Measurements from ENCODE around the gene CREB3L2.
"Not testable (repeated sequence)": the region's sequence is repeated elsewhere in the genome, so short reads cannot be mapped to it uniquely, and the experiment has no call there.

The CREB3L2 gene

GRCh38 chr7:137933270-137934017, 68.4 kb downstream of the CREB3L2 start:
- no peak for DNase-seq (ENCODE audit: low spot score)

- no peak for DNase-seq (ENCODE audit: low spot score)
Measured at GRCh38 chr7:137932881-137933269, 69.0 kb downstream of the CREB3L2 start.

- DNase-seq (ENCODE audit: low spot score) = no peak
Measured at GRCh38 chr7:137931823-137932222, 70.1 kb downstream of the CREB3L2 start.

- DNase-seq (ENCODE audit: low spot score) = no peak
Measured at GRCh38 chr7:137930581-137930980, 71.3 kb downstream of the CREB3L2 start.

- DNase-seq (ENCODE audit: low spot score) = no peak
Measured at GRCh38 chr7:137928626-137929025, 73.3 kb downstream of the CREB3L2 start.

GRCh38 chr7:137927386-137927785, 74.5 kb downstream of the CREB3L2 start:
- no peak for DNase-seq (ENCODE audit: low spot score)

GRCh38 chr7:137926206-137926605, 75.7 kb downstream of the CREB3L2 start:
- not testable (repeated sequence) for DNase-seq (ENCODE audit: low spot score)

GRCh38 chr7:137925754-137926153, 76.1 kb downstream of the CREB3L2 start:
- DNase-seq (ENCODE audit: low spot score) = no peak

- DNase-seq (ENCODE audit: low spot score) = no peak
Measured at GRCh38 chr7:137925091-137925490, 76.8 kb downstream of the CREB3L2 start.

- no peak for DNase-seq (ENCODE audit: low spot score)
Measured at GRCh38 chr7:137923380-137923779, 78.5 kb downstream of the CREB3L2 start.

GRCh38 chr7:137920637-137921399, 81.1 kb downstream of the CREB3L2 start:
- DNase-seq (ENCODE audit: low spot score) = no peak

GRCh38 chr7:137919987-137920386, 81.9 kb downstream of the CREB3L2 start:
- no peak for DNase-seq (ENCODE audit: low spot score)

GRCh38 chr7:137916980-137917645, 84.8 kb downstream of the CREB3L2 start:
- no peak for DNase-seq (ENCODE audit: low spot score)

GRCh38 chr7:137916564-137916963, 85.3 kb downstream of the CREB3L2 start:
- no peak for DNase-seq (ENCODE audit: low spot score)

GRCh38 chr7:137915266-137915665, 86.6 kb downstream of the CREB3L2 start:
- no peak for DNase-seq (ENCODE audit: low spot score)

GRCh38 chr7:137913985-137914384, 87.9 kb downstream of the CREB3L2 start:
- DNase-seq (ENCODE audit: low spot score) = no peak

GRCh38 chr7:137909042-137909441, 92.8 kb downstream of the CREB3L2 start:
- DNase-seq (ENCODE audit: low spot score) = no peak

GRCh38 chr7:137908106-137908505, 93.8 kb downstream of the CREB3L2 start:
- DNase-seq (ENCODE audit: low spot score) = no peak

GRCh38 chr7:137906636-137907035, 95.2 kb downstream of the CREB3L2 start:
- DNase-seq (ENCODE audit: low spot score) = not testable (repeated sequence)

GRCh38 chr7:137904833-137905232, 97.1 kb downstream of the CREB3L2 start:
- no peak for DNase-seq (ENCODE audit: low spot score)

GRCh38 chr7:137903382-137904169, 98.3 kb downstream of the CREB3L2 start:
- DNase-seq (ENCODE audit: low spot score) = peak; percentile 73

GRCh38 chr7:137900137-137900536, 101.7 kb downstream of the CREB3L2 start:
- DNase-seq (ENCODE audit: low spot score) = no peak

Measured in D341Med (cell line).